A673 (cell line): Measurements from ENCODE around the gene PPP1R7.

Experiments used
- EZH2 ChIP-seq: fragments of 200-600 bp; sonication (generic); IDR thresholded peaks from 2 replicates; pipeline ENCODE4 v1.6.1; 2017; ENCODE audit warnings: borderline replicate concordance, low read depth, mild to moderate bottlenecking, mixed read lengths, antibody characterized with exemption, low read length; ENCODE audit not compliant: poor library complexity, severe bottlenecking
- TF ChIP-seq, protein P1 (sequence below): fragments of 300-800, 200-600 bp; sonication (generic); conservative IDR thresholded peaks from 2 replicates; pipeline ENCODE4 v1.5.1; 2017; ENCODE audit warnings: low read depth, mild to moderate bottlenecking, antibody characterized with exemption, low read length, moderate library complexity, mixed read lengths

DNA sequence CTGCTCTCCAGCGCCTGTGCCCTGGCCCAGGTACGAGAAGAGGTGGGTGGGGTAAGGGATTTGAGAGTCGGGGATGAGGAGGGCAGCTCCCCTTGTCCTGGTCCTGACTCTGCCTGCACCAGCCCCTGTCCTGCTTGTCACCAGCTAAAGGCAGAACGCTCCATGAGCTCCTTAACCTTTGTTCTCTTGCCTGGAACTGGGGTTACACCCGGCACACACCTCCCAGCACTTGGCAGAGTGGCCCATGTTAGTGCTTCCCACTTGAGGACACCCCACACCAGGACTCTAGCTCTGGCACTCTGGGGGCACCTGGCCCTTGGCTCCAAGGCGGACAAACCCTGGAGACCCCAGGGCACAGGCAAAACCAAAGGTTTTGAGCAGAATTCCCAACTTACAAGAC, 57.4 kb downstream of the PPP1R7 start:
- TF ChIP-seq, protein P1, sequence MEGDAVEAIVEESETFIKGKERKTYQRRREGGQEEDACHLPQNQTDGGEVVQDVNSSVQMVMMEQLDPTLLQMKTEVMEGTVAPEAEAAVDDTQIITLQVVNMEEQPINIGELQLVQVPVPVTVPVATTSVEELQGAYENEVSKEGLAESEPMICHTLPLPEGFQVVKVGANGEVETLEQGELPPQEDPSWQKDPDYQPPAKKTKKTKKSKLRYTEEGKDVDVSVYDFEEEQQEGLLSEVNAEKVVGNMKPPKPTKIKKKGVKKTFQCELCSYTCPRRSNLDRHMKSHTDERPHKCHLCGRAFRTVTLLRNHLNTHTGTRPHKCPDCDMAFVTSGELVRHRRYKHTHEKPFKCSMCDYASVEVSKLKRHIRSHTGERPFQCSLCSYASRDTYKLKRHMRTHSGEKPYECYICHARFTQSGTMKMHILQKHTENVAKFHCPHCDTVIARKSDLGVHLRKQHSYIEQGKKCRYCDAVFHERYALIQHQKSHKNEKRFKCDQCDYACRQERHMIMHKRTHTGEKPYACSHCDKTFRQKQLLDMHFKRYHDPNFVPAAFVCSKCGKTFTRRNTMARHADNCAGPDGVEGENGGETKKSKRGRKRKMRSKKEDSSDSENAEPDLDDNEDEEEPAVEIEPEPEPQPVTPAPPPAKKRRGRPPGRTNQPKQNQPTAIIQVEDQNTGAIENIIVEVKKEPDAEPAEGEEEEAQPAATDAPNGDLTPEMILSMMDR, result no peak
- no peak for TF ChIP-seq EZH2
